ENCODE measurements around the gene GPC6. TPM values are rescaled to one million over a fixed set of nuclear protein-coding genes. Genes with fewer than 3 reads are reported as not detected.

The GPC6 gene
- total and polyA plus RNA-seq, 2 experiments from 2014 or later = 14.4 to 43.3 TPM

DNA sequence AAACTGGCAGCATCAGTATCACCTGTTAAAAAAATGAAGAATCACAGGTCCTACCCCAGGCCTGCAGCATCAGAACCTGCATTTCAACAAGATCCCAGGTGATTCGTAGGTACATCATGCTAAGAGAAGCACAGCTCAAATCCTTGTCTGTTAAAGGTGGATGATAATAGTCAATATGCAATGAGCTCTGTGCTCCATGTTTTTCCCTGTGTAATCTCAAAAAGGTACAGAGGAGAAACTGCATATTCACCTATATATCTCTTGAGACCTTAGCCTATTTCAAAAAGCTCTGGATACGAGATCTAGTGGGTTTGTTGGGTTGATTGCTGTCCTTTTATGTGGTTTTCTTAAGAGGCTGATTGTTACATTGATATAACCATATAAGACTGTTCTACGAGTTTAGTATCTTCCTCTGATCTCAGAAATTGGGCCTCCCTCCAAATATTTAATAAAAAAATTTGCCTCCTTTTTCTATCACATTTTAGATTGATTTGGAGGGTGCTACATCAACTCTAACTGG lies 1104.0 kb downstream of the GPC6 start:
- Histone ChIP-seq H3K27ac (no peak overlapping the region), H3K27me3 (no peaks in the 10 kb centered on the region), H3K4me3 (no peak overlapping the region), H3K36me3 (no peaks in the 10 kb centered on the region), H3K4me1 (ENCODE audit: low read depth) (peaks cover 9% of the 10 kb centered on the region), H3K9me3 (ENCODE audit: low read depth) (no peaks in the 10 kb centered on the region)
- TF ChIP-seq, protein P1, sequence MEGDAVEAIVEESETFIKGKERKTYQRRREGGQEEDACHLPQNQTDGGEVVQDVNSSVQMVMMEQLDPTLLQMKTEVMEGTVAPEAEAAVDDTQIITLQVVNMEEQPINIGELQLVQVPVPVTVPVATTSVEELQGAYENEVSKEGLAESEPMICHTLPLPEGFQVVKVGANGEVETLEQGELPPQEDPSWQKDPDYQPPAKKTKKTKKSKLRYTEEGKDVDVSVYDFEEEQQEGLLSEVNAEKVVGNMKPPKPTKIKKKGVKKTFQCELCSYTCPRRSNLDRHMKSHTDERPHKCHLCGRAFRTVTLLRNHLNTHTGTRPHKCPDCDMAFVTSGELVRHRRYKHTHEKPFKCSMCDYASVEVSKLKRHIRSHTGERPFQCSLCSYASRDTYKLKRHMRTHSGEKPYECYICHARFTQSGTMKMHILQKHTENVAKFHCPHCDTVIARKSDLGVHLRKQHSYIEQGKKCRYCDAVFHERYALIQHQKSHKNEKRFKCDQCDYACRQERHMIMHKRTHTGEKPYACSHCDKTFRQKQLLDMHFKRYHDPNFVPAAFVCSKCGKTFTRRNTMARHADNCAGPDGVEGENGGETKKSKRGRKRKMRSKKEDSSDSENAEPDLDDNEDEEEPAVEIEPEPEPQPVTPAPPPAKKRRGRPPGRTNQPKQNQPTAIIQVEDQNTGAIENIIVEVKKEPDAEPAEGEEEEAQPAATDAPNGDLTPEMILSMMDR (IDR thresholded peaks at IDR 0.05; ENCODE audit: low read depth, low read length) = no peak
- no peak for DNase-seq (ENCODE audit: low read depth in 1 of 2, low spot score in 1 of 2)

- H3K4me1 ChIP-seq (ENCODE audit: low read depth) = peaks cover 9% of the 10 kb centered on the region
- H3K27me3 ChIP-seq = no peaks in the 10 kb centered on the region
- no peaks in the 10 kb centered on the region for H3K9me3 ChIP-seq (ENCODE audit: low read depth)
- H3K36me3 ChIP-seq = no peaks in the 10 kb centered on the region
- H3K27ac ChIP-seq = no peak overlapping the region
- no peak for DNase-seq (ENCODE audit: low read depth in 1 of 2, low spot score in 1 of 2)
- TF ChIP-seq, protein P1 (IDR thresholded peaks at IDR 0.05; ENCODE audit: low read depth, low read length) = no peak
- no peak overlapping the region for H3K4me3 ChIP-seq
Measured at GRCh38 chr13:94331281-94331680, 1104.7 kb downstream of the GPC6 start.

DNA sequence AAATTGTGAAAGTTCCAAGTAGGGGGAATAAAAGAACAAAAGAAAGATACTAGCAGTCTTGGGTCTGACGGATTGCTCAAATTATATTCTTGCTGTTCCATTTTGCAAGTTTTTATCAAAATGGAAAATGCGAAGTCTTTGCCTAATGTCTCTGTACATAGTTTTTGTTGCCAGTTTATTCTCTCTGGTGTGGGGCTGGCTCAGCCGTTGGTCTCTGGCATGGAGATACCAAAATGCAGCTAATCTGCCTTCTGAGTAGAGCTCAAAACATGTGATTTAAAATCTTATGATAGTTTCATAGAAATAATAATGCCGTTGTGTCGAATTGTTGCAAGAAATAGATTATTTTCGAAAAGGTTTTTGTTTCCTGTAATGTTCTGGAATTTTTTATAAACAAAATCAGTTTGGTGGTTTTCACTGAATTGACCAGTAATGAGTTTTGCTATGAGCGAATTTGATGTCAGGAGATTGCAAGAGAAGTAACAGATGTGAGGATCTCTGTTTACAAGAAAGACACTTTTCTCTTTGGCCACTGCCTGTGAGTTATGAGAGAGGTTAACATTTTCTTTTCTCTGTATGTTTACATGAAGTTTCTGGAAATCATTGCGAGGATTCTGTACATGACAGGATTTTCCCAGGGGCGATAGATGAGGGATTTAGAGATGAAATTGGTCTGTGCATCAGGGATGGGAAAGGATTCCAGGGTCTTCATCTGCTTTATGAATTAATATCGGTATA lies 1105.9 kb downstream of the GPC6 start:
- H3K36me3 ChIP-seq = no peaks in the 10 kb centered on the region
- no peak for DNase-seq (ENCODE audit: low read depth in 1 of 2, low spot score in 1 of 2)
- peaks cover 1% of the 10 kb centered on the region for H3K4me1 ChIP-seq (ENCODE audit: low read depth)
- no peaks in the 10 kb centered on the region for H3K9me3 ChIP-seq (ENCODE audit: low read depth)
- no peak overlapping the region for H3K27ac ChIP-seq
- H3K4me3 ChIP-seq = no peak overlapping the region
- TF ChIP-seq, protein P1 (IDR thresholded peaks at IDR 0.05; ENCODE audit: low read depth, low read length) = no peak
- H3K27me3 ChIP-seq = no peaks in the 10 kb centered on the region

- Histone ChIP-seq H3K9me3 (ENCODE audit: low read depth) (no peaks in the 10 kb centered on the region), H3K27ac (no peak overlapping the region), H3K4me1 (ENCODE audit: low read depth) (no peaks in the 10 kb centered on the region), H3K4me3 (no peak overlapping the region), H3K27me3 (no peaks in the 10 kb centered on the region), H3K36me3 (no peaks in the 10 kb centered on the region)
- TF ChIP-seq, protein P1 (IDR thresholded peaks at IDR 0.05; ENCODE audit: low read depth, low read length) = no peak
- no peak for DNase-seq (ENCODE audit: low read depth in 1 of 2, low spot score in 1 of 2)
Measured at GRCh38 chr13:94333131-94333820, 1106.7 kb downstream of the GPC6 start.

GRCh38 chr13:94335761-94336526 lies 1109.3 kb downstream of the GPC6 start:
- Histone ChIP-seq H3K4me1 (ENCODE audit: low read depth) (no peaks in the 10 kb centered on the region), H3K9me3 (ENCODE audit: low read depth) (no peaks in the 10 kb centered on the region), H3K27me3 (no peaks in the 10 kb centered on the region), H3K36me3 (no peaks in the 10 kb centered on the region), H3K27ac (no peak overlapping the region), H3K4me3 (no peak overlapping the region)
- DNase-seq (ENCODE audit: low read depth in 1 of 2, low spot score in 1 of 2) = no peak
- TF ChIP-seq, protein P1 (IDR thresholded peaks at IDR 0.05; ENCODE audit: low read depth, low read length) = no peak
